IPS-20b (cell line): ENCODE data around the gene ZIC2.
"Not testable (repeated sequence)": the region's sequence is repeated elsewhere in the genome, so short reads cannot be mapped to it uniquely, and the experiment has no call there.

Experiments
- H3K27ac ChIP-seq: one replicate; pipeline ENCODE4 v1.5.1; 2013; ENCODE audit warnings: low read length
- H3K27me3 ChIP-seq: 2 replicates; pipeline ENCODE4 v1.6.1; 2013; ENCODE audit warnings: mild to moderate bottlenecking, low read length, inconsistent platforms; ENCODE audit not compliant: insufficient read depth
- H3K36me3 ChIP-seq: 2 replicates; pipeline ENCODE4 v1.6.1; 2013; ENCODE audit warnings: low read depth, mild to moderate bottlenecking, inconsistent platforms, low read length, moderate library complexity; ENCODE audit not compliant: insufficient read depth
- H3K4me1 ChIP-seq: 2 replicates; pipeline ENCODE4 v1.6.1; 2013; ENCODE audit warnings: mild to moderate bottlenecking, control low read depth, inconsistent platforms, low read length, moderate library complexity; ENCODE audit not compliant: insufficient read depth
- H3K4me3 ChIP-seq: 2 replicates; pipeline ENCODE4 v1.5.1; 2013; ENCODE audit warnings: mild to moderate bottlenecking, low read length, inconsistent platforms
- H3K9ac ChIP-seq: 2 replicates; pipeline ENCODE4 v1.6.1; 2013; ENCODE audit warnings: low read depth, mild to moderate bottlenecking, inconsistent platforms, low read length, moderate library complexity
- H3K9me3 ChIP-seq: 2 replicates; pipeline ENCODE4 v1.6.1; 2013; ENCODE audit warnings: mild to moderate bottlenecking, low read depth, low read length, inconsistent platforms; ENCODE audit not compliant: insufficient read depth

ZIC2 gene

GRCh38 chr13:99997702-99998214 is 16.2 kb downstream of the ZIC2 start:
- Histone ChIP-seq H3K9me3 (no peaks in the 10 kb centered on the region), H3K36me3 (no peaks in the 10 kb centered on the region), H3K9ac (peak overlapping the region; percentile 60; the same call in 1 of the 2 replicates), H3K27me3 (peaks cover 57% of the 10 kb centered on the region), H3K27ac (no peak overlapping the region), H3K4me1 (peaks cover 35% of the 10 kb centered on the region; the same call in 1 of the 2 replicates), H3K4me3 (peak overlapping the region; percentile 60; the same call in 1 of the 2 replicates)

- Histone ChIP-seq H3K9me3 (no peaks in the 10 kb centered on the region), H3K4me1 (peaks cover 30% of the 10 kb centered on the region; the same call in 1 of the 2 replicates), H3K4me3 (no peak overlapping the region), H3K36me3 (no peaks in the 10 kb centered on the region), H3K9ac (no peak overlapping the region), H3K27ac (no peak overlapping the region), H3K27me3 (peaks cover 52% of the 10 kb centered on the region)
Measured at GRCh38 chr13:99998261-99998660, 16.7 kb downstream of the ZIC2 start.

GRCh38 chr13:100014621-100015020 is 33.0 kb downstream of the ZIC2 start:
- no peak overlapping the region for H3K4me3 ChIP-seq
- H3K9me3 ChIP-seq, result no peaks in the 10 kb centered on the region
- H3K9ac ChIP-seq, result no peak overlapping the region
- no peak overlapping the region for H3K27ac ChIP-seq
- no peaks in the 10 kb centered on the region for H3K27me3 ChIP-seq
- H3K4me1 ChIP-seq, result no peaks in the 10 kb centered on the region
- H3K36me3 ChIP-seq, result no peaks in the 10 kb centered on the region

GRCh38 chr13:100019780-100020356 is 38.3 kb downstream of the ZIC2 start:
- no peak overlapping the region for H3K27ac ChIP-seq
- no peak overlapping the region for H3K4me3 ChIP-seq
- H3K9ac ChIP-seq, result no peak overlapping the region
- H3K36me3 ChIP-seq, result no peaks in the 10 kb centered on the region
- no peaks in the 10 kb centered on the region for H3K9me3 ChIP-seq
- H3K4me1 ChIP-seq, result no peaks in the 10 kb centered on the region
- H3K27me3 ChIP-seq, result no peaks in the 10 kb centered on the region

GRCh38 chr13:100022798-100023197 is 41.2 kb downstream of the ZIC2 start:
- H3K4me3 ChIP-seq, result no peak overlapping the region

GRCh38 chr13:100024023-100024422 is 42.4 kb downstream of the ZIC2 start:
- Histone ChIP-seq H3K9me3 (no peaks in the 10 kb centered on the region), H3K36me3 (no peaks in the 10 kb centered on the region), H3K27me3 (no peaks in the 10 kb centered on the region), H3K4me1 (no peaks in the 10 kb centered on the region), H3K9ac (no peak overlapping the region), H3K4me3 (no peak overlapping the region), H3K27ac (no peak overlapping the region)

More at GRCh38 chr13:100022798-100023197, 41.2 kb downstream of the ZIC2 start:
- no peaks in the 10 kb centered on the region for H3K4me1 ChIP-seq
- no peaks in the 10 kb centered on the region for H3K27me3 ChIP-seq
- no peaks in the 10 kb centered on the region for H3K36me3 ChIP-seq
- no peaks in the 10 kb centered on the region for H3K9me3 ChIP-seq
- H3K27ac ChIP-seq, result no peak overlapping the region
- H3K9ac ChIP-seq, result no peak overlapping the region

- no peak overlapping the region for H3K27ac ChIP-seq
- H3K9ac ChIP-seq, result no peak overlapping the region
- no peak overlapping the region for H3K4me3 ChIP-seq
- no peaks in the 10 kb centered on the region for H3K9me3 ChIP-seq
- H3K4me1 ChIP-seq, result no peaks in the 10 kb centered on the region
- no peaks in the 10 kb centered on the region for H3K27me3 ChIP-seq
- H3K36me3 ChIP-seq, result no peaks in the 10 kb centered on the region
Measured at GRCh38 chr13:100029933-100030332, 48.3 kb downstream of the ZIC2 start.

GRCh38 chr13:100032642-100033041 is 51.1 kb downstream of the ZIC2 start:
- H3K4me1 ChIP-seq, H3K4me3 ChIP-seq, H3K27me3 ChIP-seq, H3K9me3 ChIP-seq, H3K36me3 ChIP-seq, H3K9ac ChIP-seq, H3K27ac ChIP-seq: not testable (repeated sequence)

- H3K9ac ChIP-seq, result no peak overlapping the region
- no peaks in the 10 kb centered on the region for H3K27me3 ChIP-seq
- no peaks in the 10 kb centered on the region for H3K4me1 ChIP-seq
- H3K36me3 ChIP-seq, result no peaks in the 10 kb centered on the region
- H3K27ac ChIP-seq, result no peak overlapping the region
- H3K4me3 ChIP-seq, result no peak overlapping the region
- H3K9me3 ChIP-seq, result no peaks in the 10 kb centered on the region
Measured at GRCh38 chr13:100035936-100036335, 54.4 kb downstream of the ZIC2 start.
